Keratinocyte (primary cell): Measurements from ENCODE around the gene ANAPC10. TPM values are rescaled to one million over a fixed set of nuclear protein-coding genes. Genes with fewer than 3 reads are reported as not detected.

Experiments
- DNase-seq: peaks from one replicate; pipeline ENCODE4 v3.0.0-alpha.2; 2011; ENCODE audit warnings: low read depth, missing footprints, low spot score
- FAIRE-seq: peaks from 2 replicates; lab custom pipeline; 2011; peaks lifted over from hg19 to GRCh38; lab: Jason Lieb, UNC
- H2AFZ ChIP-seq: 2 replicates; pipeline ENCODE4 v1.6.0; 2012; ENCODE audit warnings: low read length, control low read depth, inconsistent platforms; ENCODE audit not compliant: control insufficient read depth
- H3K27ac ChIP-seq: 2 replicates; pipeline ENCODE4 v1.5.1; 2011; ENCODE audit warnings: low read length; ENCODE audit not compliant: control insufficient read depth, insufficient read depth
- H3K27me3 ChIP-seq: 3 replicates; pipeline ENCODE4 v1.6.0; 2011; ENCODE audit warnings: low read length; ENCODE audit not compliant: control insufficient read depth, insufficient read depth; ENCODE audit errors: extremely low read depth
- H3K36me3 ChIP-seq, 2 experiments: 2 replicates in 1 of 2; 3 replicates in 1 of 2; pipeline ENCODE4 v1.5.1; 2011; ENCODE audit warnings: low read length in 2 of 2, mild to moderate bottlenecking in 1 of 2; ENCODE audit not compliant: control insufficient read depth in 2 of 2, insufficient read depth in 2 of 2; ENCODE audit errors: extremely low read depth in 1 of 2
- H3K4me1 ChIP-seq: 3 replicates; pipeline ENCODE4 v1.5.1; 2011; ENCODE audit warnings: low read length; ENCODE audit not compliant: control insufficient read depth, insufficient read depth; ENCODE audit errors: extremely low read depth
- H3K4me2 ChIP-seq: 3 replicates; pipeline ENCODE4 v1.6.0; 2011; ENCODE audit warnings: low read depth, low read length; ENCODE audit not compliant: control insufficient read depth, insufficient read depth; ENCODE audit errors: extremely low read depth
- H3K4me3 ChIP-seq, 3 experiments: fragments of 200-600 bp in 1 of 3; sonication (generic) in 1 of 3; 2 replicates in 2 of 3; 3 replicates in 1 of 3; pipeline ENCODE4 v1.5.1; 2011 to 2016; ENCODE audit warnings: low read length in 3 of 3, mild to moderate bottlenecking in 3 of 3, control low read depth in 2 of 3, inconsistent platforms in 1 of 3, low read depth in 1 of 3, mixed read lengths in 1 of 3, mixed run types in 1 of 3, moderate library complexity in 1 of 3; ENCODE audit not compliant: control insufficient read depth in 2 of 3, insufficient read depth in 2 of 3; ENCODE audit errors: extremely low read depth in 1 of 3
- H3K79me2 ChIP-seq: 2 replicates; pipeline ENCODE4 v1.6.0; 2012; ENCODE audit warnings: low read length; ENCODE audit not compliant: control insufficient read depth, insufficient read depth
- H3K9ac ChIP-seq: 3 replicates; pipeline ENCODE4 v1.6.0; 2011; ENCODE audit warnings: low read length; ENCODE audit not compliant: control insufficient read depth, insufficient read depth; ENCODE audit errors: extremely low read depth
- H3K9me1 ChIP-seq: 3 replicates; pipeline ENCODE4 v1.6.0; 2011; ENCODE audit warnings: low read length; ENCODE audit not compliant: control insufficient read depth, insufficient read depth; ENCODE audit errors: extremely low read depth
- H3K9me3 ChIP-seq: 2 replicates; pipeline ENCODE4 v1.5.1; 2012; ENCODE audit warnings: low read depth, low read length; ENCODE audit not compliant: control insufficient read depth
- H4K20me1 ChIP-seq: 3 replicates; pipeline ENCODE4 v1.6.0; 2011; ENCODE audit warnings: low read length; ENCODE audit not compliant: control insufficient read depth, insufficient read depth; ENCODE audit errors: extremely low read depth
- CTCF ChIP-seq, 3 experiments: IDR thresholded peaks in 1 of 3; conservative IDR thresholded peaks in 1 of 3; optimal IDR thresholded peaks in 1 of 3; 2 replicates in 2 of 3; 3 replicates in 1 of 3; pipeline versions ENCODE3 to v1.5.1; 2011; ENCODE audit warnings: low read length in 3 of 3, mild to moderate bottlenecking in 3 of 3, moderate library complexity in 2 of 3, control low read depth in 1 of 3, inconsistent platforms in 1 of 3; ENCODE audit not compliant: insufficient read depth in 2 of 3; ENCODE audit errors: extremely low read depth in 1 of 3
- EZH2 ChIP-seq: IDR thresholded peaks from one replicate; pipeline ENCODE4 v1.6.1; 2012; ENCODE audit warnings: inconsistent platforms, mild to moderate bottlenecking, low read length, moderate library complexity
- dilution Hi-C: fragments of 300-500 bp; cut with MboI; formaldehyde crosslinking; loops from one replicate; pipeline ENCODE4 v1.7.0; 2020; ENCODE audit warnings: low sequenced_read_pairs; ENCODE audit not compliant: extremely low pct_ligation_motif_present
- polyA plus RNA-seq, 5 experiments: library from polyadenylated mRNA; depleted of rRNA in 3 of 5; stranded (reverse) in 3 of 5; stranded (forward) in 1 of 5; unstranded in 1 of 5; fragments of >200 nt; gene quantifications; 1 replicate in 1 of 5; 2 replicates in 3 of 5; 3 replicates in 1 of 5; pipeline versions ENCODE4 v1.2.1 to v1.2.3, GENCODE V29; 2011 to 2012; ENCODE audit warnings: missing spikeins in 2 of 5, low read depth in 1 of 5, low replicate concordance in 1 of 5

Gene ANAPC10
- polyA plus RNA-seq, 1 donor (not counting 4 experiments of a cell fraction or from before 2014, with no cell fraction given), result 34.3 TPM

- FAIRE-seq (no peak), DNase-seq (no peak)
- no peaks in the 10 kb centered on the region for H3K4me1 ChIP-seq
- TF ChIP-seq EZH2 (no peak), CTCF (optimal IDR thresholded peaks at IDR 0.05 in 1 of 3, IDR thresholded peaks at IDR 0.05 in 1 of 3, conservative IDR thresholded peaks at IDR 0.05 in 1 of 3; ENCODE audit: extremely low read depth in 1 of 3, insufficient read depth in 2 of 3, low read length in 3 of 3) (no peak)
- H3K27me3 ChIP-seq, result no peaks in the 10 kb centered on the region
- no peak overlapping the region for H3K4me2 ChIP-seq
- H3K9ac ChIP-seq, result no peak overlapping the region
- H3K4me3 ChIP-seq, result no peak overlapping the region
- H2AFZ ChIP-seq, result no peak overlapping the region
- no peaks in the 10 kb centered on the region for H4K20me1 ChIP-seq
- H3K9me1 ChIP-seq, result no peaks in the 10 kb centered on the region
- peaks cover 12 to 16% of the 10 kb centered on the region in 2 experiments for H3K36me3 ChIP-seq
- peaks cover 37% of the 10 kb centered on the region for H3K79me2 ChIP-seq
- dilution Hi-C loops, result no loop called here
- peaks cover 4% of the 10 kb centered on the region for H3K9me3 ChIP-seq
- no peak overlapping the region for H3K27ac ChIP-seq
Observed at GRCh38 chr4:145090380-145090779, 7.6 kb downstream of the ANAPC10 start.

GRCh38 chr4:145083891-145084605 lies 13.9 kb downstream of the ANAPC10 start:
- H3K27ac ChIP-seq, result no peak overlapping the region
- H3K4me2 ChIP-seq, result no peak overlapping the region
- no peaks in the 10 kb centered on the region for H3K9me1 ChIP-seq
- H4K20me1 ChIP-seq, result no peaks in the 10 kb centered on the region
- H3K4me3 ChIP-seq, result no peak overlapping the region
- peaks cover 23% of the 10 kb centered on the region for H3K79me2 ChIP-seq
- H3K4me1 ChIP-seq, result peaks cover 6% of the 10 kb centered on the region
- DNase-seq (no peak), FAIRE-seq (peak; percentile 60)
- no peak for TF ChIP-seq EZH2
- H3K9ac ChIP-seq, result no peak overlapping the region
- no peaks in the 10 kb centered on the region for H3K9me3 ChIP-seq
- no peaks in the 10 kb centered on the region for H3K27me3 ChIP-seq
- no peak overlapping the region for H2AFZ ChIP-seq
- H3K36me3 ChIP-seq, result peaks cover 0 to 4% of the 10 kb centered on the region in 2 experiments
- dilution Hi-C loops, result no loop called here
